Brain microvascular endothelial cell (primary cell): ENCODE measurements around the gene EPB41.
A peak's percentile ranks its signal among the peaks of the same experiment; 100 is the strongest.

Experiments used
- DNase-seq: peaks from one replicate; pipeline ENCODE4 v3.0.0-alpha.2; 2020
- H3K27ac ChIP-seq: fragments of 250-450 bp; sonication (Bioruptor Pico); 2 replicates; pipeline ENCODE4 v1.5.1; 2020; ENCODE audit warnings: mild to moderate bottlenecking, moderate library complexity
- H3K27me3 ChIP-seq: fragments of 250-450 bp; sonication (Bioruptor Pico); replicated peaks from 2 replicates; pipeline ENCODE4 v1.5.1; 2020; ENCODE audit warnings: mild to moderate bottlenecking
- H3K36me3 ChIP-seq: fragments of 250-450 bp; sonication (Bioruptor Pico); replicated peaks from 2 replicates; pipeline ENCODE4 v1.5.1; 2020; ENCODE audit warnings: mild to moderate bottlenecking
- H3K4me3 ChIP-seq: 2 replicates; pipeline ENCODE4 v1.5.1; 2011; ENCODE audit warnings: low read depth, mild to moderate bottlenecking, control low read depth, low read length, moderate library complexity
- in situ Hi-C: cut with HindIII; loops from 2 replicates; pipeline ENCODE4 v1.10.0; 2017; ENCODE audit warnings: low sequenced_read_pairs, low pct_ligation_motif_present
- TF ChIP-seq, protein P1 (sequence below): IDR thresholded peaks from 2 replicates; pipeline ENCODE4 v1.5.1; 2011; ENCODE audit warnings: low read depth, mild to moderate bottlenecking, moderate library complexity, low read length, control low read depth, inconsistent platforms; ENCODE audit errors: missing control alignments

The EPB41 gene

DNA sequence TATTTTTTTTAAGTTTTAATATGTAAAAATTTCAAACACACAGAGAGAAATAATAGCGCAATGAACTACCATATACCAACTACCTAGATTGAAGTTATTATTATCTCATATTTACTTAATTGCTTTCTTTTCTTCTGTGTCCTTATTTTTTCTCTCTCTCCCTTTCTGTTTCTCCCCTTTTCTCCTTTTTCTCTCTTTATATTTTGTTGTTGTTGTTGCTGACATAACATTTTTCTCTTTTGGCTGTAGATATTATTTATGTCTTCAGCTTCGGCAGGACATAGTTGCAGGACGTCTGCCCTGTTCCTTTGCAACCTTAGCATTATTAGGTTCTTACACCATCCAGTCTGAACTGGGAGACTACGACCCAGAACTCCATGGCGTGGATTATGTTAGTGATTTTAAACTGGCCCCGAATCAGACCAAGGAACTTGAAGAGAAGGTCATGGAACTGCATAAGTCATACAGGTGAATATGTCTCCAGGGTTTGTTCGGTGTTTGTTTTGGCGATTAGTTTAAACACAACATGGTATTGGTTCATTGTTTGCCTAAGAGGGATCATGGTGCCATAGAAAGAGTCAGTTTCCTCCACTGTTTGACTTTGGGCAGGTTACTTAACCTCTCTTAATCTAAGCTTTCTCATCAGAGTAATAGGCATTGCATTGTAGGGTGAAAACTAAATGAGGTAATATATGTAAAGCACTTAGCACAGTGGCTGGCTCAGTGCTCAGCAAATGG is 103.8 kb downstream of the EPB41 start:
- TF ChIP-seq, protein P1, sequence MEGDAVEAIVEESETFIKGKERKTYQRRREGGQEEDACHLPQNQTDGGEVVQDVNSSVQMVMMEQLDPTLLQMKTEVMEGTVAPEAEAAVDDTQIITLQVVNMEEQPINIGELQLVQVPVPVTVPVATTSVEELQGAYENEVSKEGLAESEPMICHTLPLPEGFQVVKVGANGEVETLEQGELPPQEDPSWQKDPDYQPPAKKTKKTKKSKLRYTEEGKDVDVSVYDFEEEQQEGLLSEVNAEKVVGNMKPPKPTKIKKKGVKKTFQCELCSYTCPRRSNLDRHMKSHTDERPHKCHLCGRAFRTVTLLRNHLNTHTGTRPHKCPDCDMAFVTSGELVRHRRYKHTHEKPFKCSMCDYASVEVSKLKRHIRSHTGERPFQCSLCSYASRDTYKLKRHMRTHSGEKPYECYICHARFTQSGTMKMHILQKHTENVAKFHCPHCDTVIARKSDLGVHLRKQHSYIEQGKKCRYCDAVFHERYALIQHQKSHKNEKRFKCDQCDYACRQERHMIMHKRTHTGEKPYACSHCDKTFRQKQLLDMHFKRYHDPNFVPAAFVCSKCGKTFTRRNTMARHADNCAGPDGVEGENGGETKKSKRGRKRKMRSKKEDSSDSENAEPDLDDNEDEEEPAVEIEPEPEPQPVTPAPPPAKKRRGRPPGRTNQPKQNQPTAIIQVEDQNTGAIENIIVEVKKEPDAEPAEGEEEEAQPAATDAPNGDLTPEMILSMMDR, result no peak
- Histone ChIP-seq H3K27ac (no peak overlapping the region), H3K27me3 (no peaks in the 10 kb centered on the region), H3K4me3 (no peak overlapping the region), H3K36me3 (no peaks in the 10 kb centered on the region)
- in situ Hi-C loops, result no loop called here
- no peak for DNase-seq

DNA sequence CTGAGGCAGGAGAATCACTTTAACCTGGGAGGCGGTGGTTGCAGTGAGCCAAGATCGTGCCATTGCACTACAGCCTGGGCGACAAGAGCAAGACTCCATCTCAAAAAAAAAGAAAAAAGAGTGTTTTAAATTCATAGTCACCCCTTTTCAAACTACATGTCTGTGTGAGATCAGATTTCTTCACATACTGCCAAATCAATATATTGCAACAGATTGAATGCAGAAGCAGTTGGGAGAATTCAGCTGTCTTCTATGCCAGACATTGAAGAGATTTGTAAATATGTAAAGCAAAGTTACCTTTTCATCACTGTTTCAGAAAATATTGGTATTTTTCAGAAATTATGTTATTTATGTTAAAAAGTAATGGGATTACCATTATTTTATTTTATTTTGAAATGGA is 108.3 kb downstream of the EPB41 start:
- in situ Hi-C loops, result no loop called here
- H3K27me3 ChIP-seq, result no peaks in the 10 kb centered on the region
- no peak for DNase-seq
- TF ChIP-seq, protein P1, result no peak
- no peaks in the 10 kb centered on the region for H3K36me3 ChIP-seq
- no peak overlapping the region for H3K27ac ChIP-seq
- H3K4me3 ChIP-seq, result no peak overlapping the region

DNA sequence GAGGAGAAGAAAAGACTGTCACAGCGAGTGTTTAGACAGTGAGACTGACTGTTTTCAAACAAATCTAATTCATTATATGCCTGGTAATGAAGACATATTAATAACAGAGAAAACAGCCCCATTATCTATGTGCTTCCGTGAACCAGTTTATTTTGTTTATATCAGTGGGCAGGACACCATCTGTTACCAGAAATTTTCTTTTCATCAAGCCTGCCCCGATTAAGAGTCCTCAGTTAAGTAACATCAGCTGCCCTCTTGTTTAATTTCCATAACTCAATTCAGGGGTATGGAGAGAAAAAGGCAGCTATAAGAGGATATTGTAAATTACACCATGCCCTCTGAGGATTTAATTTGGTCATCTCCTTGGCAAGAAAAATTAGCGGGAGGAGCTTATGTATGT is 115.3 kb downstream of the EPB41 start:
- TF ChIP-seq, protein P1, result no peak
- Histone ChIP-seq H3K36me3 (no peaks in the 10 kb centered on the region), H3K27ac (no peak overlapping the region), H3K4me3 (no peak overlapping the region), H3K27me3 (no peaks in the 10 kb centered on the region)
- in situ Hi-C loops, result no loop called here
- no peak for DNase-seq

DNA sequence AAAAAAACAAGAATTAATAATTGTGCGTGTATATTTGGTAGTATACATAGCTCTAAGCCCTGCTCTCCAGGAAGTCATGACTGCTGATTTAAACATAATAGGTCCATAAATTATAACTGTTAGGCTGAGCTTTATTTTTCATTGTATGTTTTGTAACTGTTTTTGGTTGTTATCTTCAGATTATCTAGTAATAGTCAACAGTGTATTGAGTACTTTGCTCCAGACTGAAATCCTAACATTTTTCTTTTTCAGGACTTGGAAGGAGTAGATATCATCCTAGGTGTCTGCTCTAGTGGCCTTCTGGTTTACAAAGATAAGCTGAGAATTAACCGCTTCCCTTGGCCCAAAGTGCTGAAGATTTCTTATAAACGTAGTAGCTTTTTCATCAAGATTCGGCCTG is 118.5 kb downstream of the EPB41 start:
- in situ Hi-C loops, result no loop called here
- Histone ChIP-seq H3K27ac (no peak overlapping the region), H3K27me3 (no peaks in the 10 kb centered on the region), H3K4me3 (no peak overlapping the region), H3K36me3 (no peaks in the 10 kb centered on the region)
- no peak for DNase-seq
- TF ChIP-seq, protein P1, result no peak

DNA sequence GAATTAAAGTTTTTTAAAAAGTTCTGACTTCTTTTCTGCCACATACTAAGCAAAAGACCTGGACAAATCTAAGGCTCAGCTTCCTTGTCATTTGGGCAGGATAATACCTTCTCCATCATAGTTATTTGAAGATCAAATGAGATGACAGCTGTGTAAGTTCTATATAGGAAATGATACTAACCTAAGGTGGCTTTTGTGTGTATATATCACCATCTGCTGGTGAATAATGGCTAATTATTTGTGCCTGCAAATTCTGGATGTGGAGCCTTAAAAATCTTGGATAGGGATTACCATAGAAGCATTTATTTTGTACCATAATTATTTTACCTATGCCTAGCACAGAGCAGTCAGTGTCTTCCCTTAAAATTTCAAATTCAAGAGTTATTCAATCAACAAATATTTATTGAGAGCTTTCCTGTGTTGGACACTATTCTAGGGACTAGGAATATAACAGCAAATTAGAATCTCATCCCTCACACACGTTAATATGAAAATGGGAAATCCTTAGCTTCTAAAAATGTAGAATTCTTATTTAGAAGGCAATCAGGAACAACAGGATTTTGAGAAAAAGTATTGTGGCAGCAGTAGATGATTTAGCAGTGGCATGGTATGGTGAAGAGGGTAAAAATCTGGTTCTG is 119.6 kb downstream of the EPB41 start:
- H3K27ac ChIP-seq, result no peak overlapping the region
- peak; percentile 7 for DNase-seq
- in situ Hi-C loops, result no loop called here
- no peaks in the 10 kb centered on the region for H3K27me3 ChIP-seq
- H3K36me3 ChIP-seq, result no peaks in the 10 kb centered on the region
- H3K4me3 ChIP-seq, result no peak overlapping the region
- TF ChIP-seq, protein P1, result peak; percentile 38
